ENCODE measurements around the gene DNAH10. TPM values are rescaled to one million over a fixed set of nuclear protein-coding genes. Genes with fewer than 3 reads are reported as not detected.
"Not testable (repeated sequence)": the region's sequence is repeated elsewhere in the genome, so short reads cannot be mapped to it uniquely, and the experiment has no call there.

DNAH10 gene
- total RNA-seq, 1 experiment from 2014 or later = not detected

DNA sequence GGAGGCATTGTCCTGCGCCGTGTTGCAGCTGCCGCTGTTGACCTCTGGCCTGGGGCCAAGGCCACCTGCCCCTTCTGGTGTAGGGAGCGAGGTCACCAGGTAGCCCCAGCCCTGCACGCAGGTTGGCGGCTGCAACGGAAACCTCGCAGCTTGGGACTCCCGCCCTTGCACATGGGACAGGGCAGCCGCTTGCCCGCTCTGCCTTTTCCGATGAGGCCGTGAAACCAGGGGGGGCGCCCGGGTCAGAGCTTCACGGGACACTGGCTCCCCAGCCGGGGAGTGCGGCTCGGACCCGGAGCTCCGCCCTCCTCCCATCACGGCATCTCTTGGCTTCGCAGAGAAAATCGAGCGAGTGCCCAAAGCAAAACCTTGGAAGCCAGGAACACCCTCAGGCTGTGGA lies 25.4 kb downstream of the DNAH10 start:
- POLR2A ChIA-PET (ENCODE audit: unreplicated experiment) = no interaction called here
- H3K9me3 ChIP-seq (ENCODE audit: insufficient read depth, low read depth) = no peaks in the 10 kb centered on the region
- DNase-seq = no peak
- H3K27ac ChIP-seq = no peak overlapping the region
- H3K36me3 ChIP-seq (ENCODE audit: low read depth) = no peaks in the 10 kb centered on the region
- peaks cover 48% of the 10 kb centered on the region for H3K27me3 ChIP-seq (ENCODE audit: insufficient read depth, low read depth)
- H3F3A ChIP-seq (ENCODE audit: insufficient read depth, low read depth) = no peaks in the 10 kb centered on the region
- H2AFZ ChIP-seq = no peak overlapping the region
- H3K79me2 ChIP-seq (ENCODE audit: low read depth) = no peaks in the 10 kb centered on the region
- H3K4me3 ChIP-seq = no peak overlapping the region
- TF ChIP-seq, protein P1, sequence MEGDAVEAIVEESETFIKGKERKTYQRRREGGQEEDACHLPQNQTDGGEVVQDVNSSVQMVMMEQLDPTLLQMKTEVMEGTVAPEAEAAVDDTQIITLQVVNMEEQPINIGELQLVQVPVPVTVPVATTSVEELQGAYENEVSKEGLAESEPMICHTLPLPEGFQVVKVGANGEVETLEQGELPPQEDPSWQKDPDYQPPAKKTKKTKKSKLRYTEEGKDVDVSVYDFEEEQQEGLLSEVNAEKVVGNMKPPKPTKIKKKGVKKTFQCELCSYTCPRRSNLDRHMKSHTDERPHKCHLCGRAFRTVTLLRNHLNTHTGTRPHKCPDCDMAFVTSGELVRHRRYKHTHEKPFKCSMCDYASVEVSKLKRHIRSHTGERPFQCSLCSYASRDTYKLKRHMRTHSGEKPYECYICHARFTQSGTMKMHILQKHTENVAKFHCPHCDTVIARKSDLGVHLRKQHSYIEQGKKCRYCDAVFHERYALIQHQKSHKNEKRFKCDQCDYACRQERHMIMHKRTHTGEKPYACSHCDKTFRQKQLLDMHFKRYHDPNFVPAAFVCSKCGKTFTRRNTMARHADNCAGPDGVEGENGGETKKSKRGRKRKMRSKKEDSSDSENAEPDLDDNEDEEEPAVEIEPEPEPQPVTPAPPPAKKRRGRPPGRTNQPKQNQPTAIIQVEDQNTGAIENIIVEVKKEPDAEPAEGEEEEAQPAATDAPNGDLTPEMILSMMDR (conservative IDR thresholded peaks at IDR 0.05) = no peak
- TF ChIP-seq EZH2 (IDR thresholded peaks at IDR 0.05; ENCODE audit: low read depth) = no peak
- H3K9me2 ChIP-seq (ENCODE audit: insufficient read depth) = no peaks in the 10 kb centered on the region
- no TSS peak for BruUV-seq (replicated peaks)
- H4K20me1 ChIP-seq (ENCODE audit: insufficient read depth) = no peaks in the 10 kb centered on the region
- no peak overlapping the region for H3K4me2 ChIP-seq
- intact Hi-C loops (cut with micrococcal nuclease; ENCODE audit: unreplicated experiment) = no loop called here
- CTCF ChIA-PET = no interaction called here
- no peaks in the 10 kb centered on the region for H3K4me1 ChIP-seq (replicated peaks; ENCODE audit: insufficient read depth)

DNA sequence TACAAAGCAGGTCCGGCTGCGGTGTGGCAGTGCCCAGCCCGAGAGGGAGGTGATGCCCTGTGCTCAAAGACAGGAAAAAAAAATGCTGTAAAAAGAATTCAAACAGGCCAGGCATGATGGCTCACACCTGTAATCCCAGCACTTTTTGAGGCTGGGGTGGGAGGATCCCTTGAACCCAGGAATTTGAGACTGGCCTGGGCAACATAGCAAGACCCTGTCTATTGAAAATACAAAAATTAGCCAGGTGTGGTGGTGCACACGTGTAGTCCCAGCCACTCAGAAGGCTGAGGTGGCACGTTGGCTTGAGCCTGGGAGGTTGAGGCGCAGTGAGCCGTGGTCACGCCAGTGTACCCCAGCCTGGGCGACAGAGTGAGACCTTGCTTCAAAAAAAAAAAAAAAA lies 26.4 kb downstream of the DNAH10 start:
- Histone ChIP-seq H2AFZ (no peak overlapping the region), H3K27ac (no peak overlapping the region), H3K27me3 (ENCODE audit: insufficient read depth, low read depth) (peaks cover 38% of the 10 kb centered on the region), H4K20me1 (ENCODE audit: insufficient read depth) (no peaks in the 10 kb centered on the region), H3K4me2 (no peak overlapping the region), H3K36me3 (ENCODE audit: low read depth) (no peaks in the 10 kb centered on the region), H3K4me3 (no peak overlapping the region), H3K4me1 (replicated peaks; ENCODE audit: insufficient read depth) (no peaks in the 10 kb centered on the region), H3F3A (ENCODE audit: insufficient read depth, low read depth) (no peaks in the 10 kb centered on the region), H3K79me2 (ENCODE audit: low read depth) (no peaks in the 10 kb centered on the region), H3K9me3 (ENCODE audit: insufficient read depth, low read depth) (no peaks in the 10 kb centered on the region), H3K9me2 (ENCODE audit: insufficient read depth) (no peaks in the 10 kb centered on the region)
- intact Hi-C loops (cut with micrococcal nuclease; ENCODE audit: unreplicated experiment) = no loop called here
- ChIA-PET POLR2A (ENCODE audit: unreplicated experiment) (no interaction called here), CTCF (no interaction called here)
- BruUV-seq (replicated peaks) = no TSS peak
- TF ChIP-seq, protein P1 (conservative IDR thresholded peaks at IDR 0.05) = no peak
- no peak for TF ChIP-seq EZH2 (IDR thresholded peaks at IDR 0.05; ENCODE audit: low read depth)
- no peak for DNase-seq

DNA sequence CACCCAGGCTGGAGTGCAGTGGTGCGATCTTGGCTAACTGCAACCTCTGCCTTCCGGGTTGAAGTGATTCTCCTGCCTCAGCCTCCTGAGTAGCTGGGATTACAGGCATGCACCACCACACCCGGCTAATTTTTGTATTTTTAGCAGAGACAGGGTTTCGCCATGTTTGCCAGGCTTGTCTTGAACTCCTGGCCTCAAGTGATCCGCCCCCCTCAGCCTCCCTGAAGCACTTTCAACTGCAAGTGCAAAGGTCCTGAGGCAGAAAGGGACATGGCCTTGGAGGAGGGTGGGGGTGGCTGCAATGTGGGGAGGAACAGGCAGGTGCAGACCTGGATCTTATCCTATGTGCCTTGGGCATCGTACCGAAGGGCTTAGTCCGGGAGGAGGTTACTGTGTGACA lies 27.3 kb downstream of the DNAH10 start:
- H3K27ac ChIP-seq; CTCF ChIA-PET; H3K4me1 ChIP-seq (replicated peaks; ENCODE audit: insufficient read depth); H4K20me1 ChIP-seq (ENCODE audit: insufficient read depth); H3K4me2 ChIP-seq; H2AFZ ChIP-seq; H3F3A ChIP-seq (ENCODE audit: insufficient read depth, low read depth); H3K79me2 ChIP-seq (ENCODE audit: low read depth); POLR2A ChIA-PET (ENCODE audit: unreplicated experiment); DNase-seq; BruUV-seq (replicated peaks); H3K36me3 ChIP-seq (ENCODE audit: low read depth); H3K9me3 ChIP-seq (ENCODE audit: insufficient read depth, low read depth); intact Hi-C loops (cut with micrococcal nuclease; ENCODE audit: unreplicated experiment); H3K9me2 ChIP-seq (ENCODE audit: insufficient read depth); H3K4me3 ChIP-seq: not testable (repeated sequence)
- H3K27me3 ChIP-seq (ENCODE audit: insufficient read depth, low read depth) = peaks cover 30% of the 10 kb centered on the region

DNA sequence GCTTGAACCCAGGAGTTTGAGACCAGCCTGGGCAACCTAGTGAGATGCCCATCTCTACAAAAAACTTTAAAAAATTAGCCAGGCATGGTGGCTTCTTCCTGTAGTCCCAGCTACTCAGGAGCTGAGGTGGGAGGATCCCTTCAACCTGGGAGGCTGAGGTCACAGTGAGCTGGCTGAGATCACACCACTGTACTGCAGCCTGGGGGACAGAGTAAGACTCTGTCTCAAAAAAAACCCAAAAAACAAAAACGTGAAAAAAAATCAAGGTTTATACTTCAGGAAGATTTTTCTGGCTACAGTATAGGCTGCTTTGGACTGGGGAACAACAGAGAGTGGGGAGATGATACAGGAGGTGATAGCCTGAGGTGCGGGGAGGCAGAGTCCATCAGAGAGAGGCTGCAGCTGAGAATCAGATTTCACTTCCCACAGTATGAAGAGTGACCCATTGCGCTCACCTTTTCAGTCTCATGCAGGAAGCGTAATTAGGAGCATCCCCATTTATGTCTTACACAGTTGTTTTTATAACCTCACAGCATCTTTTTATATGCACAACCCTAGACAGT lies 28.9 kb downstream of the DNAH10 start:
- H3K9me2 ChIP-seq (ENCODE audit: insufficient read depth) = no peaks in the 10 kb centered on the region
- CTCF ChIA-PET = no interaction called here
- H3K9me3 ChIP-seq (ENCODE audit: insufficient read depth, low read depth) = no peaks in the 10 kb centered on the region

More for the DNA sequence above, 28.9 kb downstream of the DNAH10 start:
- POLR2A ChIA-PET (ENCODE audit: unreplicated experiment) = no interaction called here
- H2AFZ ChIP-seq = no peak overlapping the region
- peaks cover 15% of the 10 kb centered on the region; the same call in 1 of the 2 replicates for H3K27me3 ChIP-seq (ENCODE audit: insufficient read depth, low read depth)
- no peaks in the 10 kb centered on the region for H4K20me1 ChIP-seq (ENCODE audit: insufficient read depth)
- H3K36me3 ChIP-seq (ENCODE audit: low read depth) = no peaks in the 10 kb centered on the region
- H3F3A ChIP-seq (ENCODE audit: insufficient read depth, low read depth) = no peaks in the 10 kb centered on the region
- no peaks in the 10 kb centered on the region for H3K4me1 ChIP-seq (replicated peaks; ENCODE audit: insufficient read depth)
- no TSS peak for BruUV-seq (replicated peaks)
- no peak overlapping the region for H3K27ac ChIP-seq
- no peak for TF ChIP-seq EZH2 (IDR thresholded peaks at IDR 0.05; ENCODE audit: low read depth)
- TF ChIP-seq, protein P1 (conservative IDR thresholded peaks at IDR 0.05) = no peak
- no peak overlapping the region for H3K4me2 ChIP-seq
- no peaks in the 10 kb centered on the region for H3K79me2 ChIP-seq (ENCODE audit: low read depth)
- no peak for DNase-seq
- intact Hi-C loops (cut with micrococcal nuclease; ENCODE audit: unreplicated experiment) = no loop called here
- H3K4me3 ChIP-seq = no peak overlapping the region
